Measurements from ENCODE around the gene EDEM1. TPM values are rescaled to one million over a fixed set of nuclear protein-coding genes. Genes with fewer than 3 reads are reported as not detected.

Gene EDEM1
- polyA plus RNA-seq, 1 of the 3 experiments (the other 2 are of a cell fraction), result 25.2 TPM

DNA sequence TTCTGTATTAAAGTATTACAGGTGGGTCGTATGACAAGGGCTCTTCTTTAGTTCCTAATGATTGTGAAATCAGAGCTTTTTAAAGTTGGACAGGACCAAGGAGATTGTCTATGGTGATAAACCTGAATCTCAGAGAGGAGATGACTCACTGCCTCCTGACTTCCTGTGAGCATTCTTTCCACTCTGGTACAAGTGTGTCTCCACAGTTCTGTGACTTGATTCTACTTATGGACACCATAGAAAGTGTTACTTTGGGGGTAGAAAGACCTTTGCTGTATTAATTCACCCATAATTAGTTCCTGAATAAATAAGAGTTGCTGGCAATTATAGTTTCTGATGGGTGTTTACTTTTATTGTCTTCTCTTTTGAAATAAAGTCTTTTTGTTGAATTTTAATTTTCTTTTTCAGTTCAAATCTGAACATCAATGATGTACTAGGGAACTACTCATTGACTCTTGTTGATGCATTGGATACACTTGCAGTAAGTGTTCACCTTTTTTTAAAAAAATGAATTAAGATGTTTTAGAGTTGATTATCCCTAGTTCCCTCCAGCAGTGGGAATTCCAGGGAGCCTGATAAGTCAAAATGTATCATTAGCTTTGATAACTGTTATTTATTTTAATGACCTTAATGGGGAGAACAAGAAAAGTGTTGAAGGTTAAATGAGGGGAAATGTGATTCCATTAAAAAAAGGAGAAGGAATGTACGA, 7.4 kb downstream of the EDEM1 start:
- Histone ChIP-seq H3F3A (replicated peaks; ENCODE audit: insufficient read depth) (peaks cover 30% of the 10 kb centered on the region), H2AFZ (ENCODE audit: low read depth) (no peak overlapping the region), H3K27ac (ENCODE audit: low read depth in 2 of 2, low read length in 1 of 2) (peak overlapping the region; percentile 82 to 93; a peak in 3 of 4 replicates), H4K20me1 (ENCODE audit: insufficient read depth) (0 out of 2 replicates have a peak, but pooled peaks cover 5% of the 10 kb centered on the region), H3K4me1 (ENCODE audit: control insufficient read depth in 1 of 2, insufficient read depth in 2 of 2, low read depth in 1 of 2, low read length in 1 of 2) (peaks cover 12 to 62% of the 10 kb centered on the region in 2 experiments), H3K9ac (peak overlapping the region; percentile 32; the same call in 1 of the 2 replicates), H3K36me3 (replicated peaks in 1 of 2; ENCODE audit: control insufficient read depth in 1 of 2, insufficient read depth in 2 of 2, low read length in 1 of 2) (peaks cover 13 to 28% of the 10 kb centered on the region in 2 experiments), H3K4me2 (peak overlapping the region; percentile 32), H3K9me2 (no peaks in the 10 kb centered on the region), H3K4me3 (ENCODE audit: low read depth in 2 of 2, low read length in 1 of 2) (no peak overlapping the region), H3K9me3 (no peaks in the 10 kb centered on the region), H3K79me2 (ENCODE audit: insufficient read depth) (peaks cover 88% of the 10 kb centered on the region), H3K27me3 (ENCODE audit: insufficient read depth) (no peaks in the 10 kb centered on the region)
- ChIA-PET POLR2A (no interaction called here), CTCF (no interaction called here)
- WGBS (ENCODE audit: low lambda C conversion rate), result 53% methylated on average over 2 of the region's 2 CpGs
- TF ChIP-seq FOXJ3 (CRISPR knock-in tag; IDR thresholded peaks at IDR 0.05) (no peak), TAF1 (IDR thresholded peaks at IDR 0.05; ENCODE audit: borderline replicate concordance, low read depth, low read length) (no peak; the same call in 1 of the 2 replicates), RAD21 (IDR thresholded peaks at IDR 0.05; ENCODE audit: low read length) (no peak), MEF2A (IDR thresholded peaks at IDR 0.05; ENCODE audit: borderline replicate concordance, low read depth) (no peak), EZH2phosphoT487 (IDR thresholded peaks at IDR 0.05; ENCODE audit: borderline replicate concordance, low read depth) (no peak), TEAD4 (IDR thresholded peaks at IDR 0.05; ENCODE audit: borderline replicate concordance, insufficient read depth) (no peak), TCF12 (IDR thresholded peaks at IDR 0.05) (peak; percentile 61), POLR2AphosphoS5 (IDR thresholded peaks at IDR 0.05; ENCODE audit: low read depth, low read length) (peak; percentile 20; the same call in 1 of the 2 replicates), FOXM1 (IDR thresholded peaks at IDR 0.05; ENCODE audit: low read depth) (0 out of 2 replicates have a peak, but pooled peaks have one; percentile 48), RFX5 (IDR thresholded peaks at IDR 0.05; ENCODE audit: low read length) (no peak), EP300 (IDR thresholded peaks at IDR 0.05; ENCODE audit: borderline replicate concordance in 1 of 2, low read depth in 1 of 2, low read length in 1 of 2) (peak in 1 of 2 experiments; percentile 60; a peak in 1 of 4 replicates), NFIC (IDR thresholded peaks at IDR 0.05; ENCODE audit: borderline replicate concordance) (peak; percentile 40; the same call in 1 of the 2 replicates), JUND (IDR thresholded peaks at IDR 0.05) (peak; percentile 87), SIN3A (IDR thresholded peaks at IDR 0.05; ENCODE audit: borderline replicate concordance, low read depth, low read length) (no peak), ELF1 (IDR thresholded peaks at IDR 0.05) (no peak), FOSL2 (IDR thresholded peaks at IDR 0.05; ENCODE audit: borderline replicate concordance, low read depth) (peak; percentile 86), USF1 (IDR thresholded peaks at IDR 0.05; ENCODE audit: borderline replicate concordance, low read depth) (0 out of 2 replicates have a peak, but pooled peaks have one; percentile 14)
- TF ChIP-seq, protein P1, sequence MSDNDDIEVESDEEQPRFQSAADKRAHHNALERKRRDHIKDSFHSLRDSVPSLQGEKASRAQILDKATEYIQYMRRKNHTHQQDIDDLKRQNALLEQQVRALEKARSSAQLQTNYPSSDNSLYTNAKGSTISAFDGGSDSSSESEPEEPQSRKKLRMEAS (IDR thresholded peaks at IDR 0.05; ENCODE audit: low read depth), result no peak
- TF ChIP-seq, protein P2, sequence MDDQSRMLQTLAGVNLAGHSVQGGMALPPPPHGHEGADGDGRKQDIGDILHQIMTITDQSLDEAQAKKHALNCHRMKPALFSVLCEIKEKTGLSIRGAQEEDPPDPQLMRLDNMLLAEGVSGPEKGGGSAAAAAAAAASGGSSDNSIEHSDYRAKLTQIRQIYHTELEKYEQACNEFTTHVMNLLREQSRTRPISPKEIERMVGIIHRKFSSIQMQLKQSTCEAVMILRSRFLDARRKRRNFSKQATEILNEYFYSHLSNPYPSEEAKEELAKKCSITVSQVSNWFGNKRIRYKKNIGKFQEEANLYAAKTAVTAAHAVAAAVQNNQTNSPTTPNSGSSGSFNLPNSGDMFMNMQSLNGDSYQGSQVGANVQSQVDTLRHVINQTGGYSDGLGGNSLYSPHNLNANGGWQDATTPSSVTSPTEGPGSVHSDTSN (IDR thresholded peaks at IDR 0.05), result peak; percentile 59
- DNase-seq, result no peak

All from SK-N-SH (cell line).